Hematopoietic multipotent progenitor cell treated with erythropoietin and hydrocortisone succinate and interleukin-3 and kit ligand, for 8 days (in vitro differentiated cells): ENCODE measurements around the gene MAGOH.
A peak's percentile ranks its signal among the peaks of the same experiment; 100 is the strongest.
"Not testable (repeated sequence)": the region's sequence is repeated elsewhere in the genome, so short reads cannot be mapped to it uniquely, and the experiment has no call there.

Source experiments
- DNase-seq: peaks from one replicate; pipeline ENCODE4 v3.0.0-alpha.2; 2015

MAGOH gene

DNA sequence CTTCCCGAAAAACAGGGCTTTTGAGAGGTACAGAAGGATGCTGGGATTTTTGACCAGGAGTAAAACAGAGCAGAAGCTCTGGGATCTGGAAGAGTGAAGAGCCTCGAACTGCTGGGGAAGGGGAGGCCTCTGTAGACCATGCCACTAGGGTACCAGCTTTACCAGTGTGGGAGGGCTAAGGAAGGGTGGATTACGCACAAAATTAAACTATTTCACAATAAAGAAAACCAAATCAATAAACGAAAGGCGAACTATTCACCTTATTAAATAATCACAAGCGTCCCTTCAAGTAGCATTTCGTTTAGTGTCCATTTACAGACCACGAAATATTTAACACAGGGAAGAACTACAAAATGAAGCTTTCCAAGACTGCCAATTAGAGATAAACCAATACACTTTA, 18.6 kb downstream of the MAGOH start:
- no peak for DNase-seq

GRCh38 chr1:53218201-53218600, 20.1 kb downstream of the MAGOH start:
- DNase-seq, result no peak

DNA sequence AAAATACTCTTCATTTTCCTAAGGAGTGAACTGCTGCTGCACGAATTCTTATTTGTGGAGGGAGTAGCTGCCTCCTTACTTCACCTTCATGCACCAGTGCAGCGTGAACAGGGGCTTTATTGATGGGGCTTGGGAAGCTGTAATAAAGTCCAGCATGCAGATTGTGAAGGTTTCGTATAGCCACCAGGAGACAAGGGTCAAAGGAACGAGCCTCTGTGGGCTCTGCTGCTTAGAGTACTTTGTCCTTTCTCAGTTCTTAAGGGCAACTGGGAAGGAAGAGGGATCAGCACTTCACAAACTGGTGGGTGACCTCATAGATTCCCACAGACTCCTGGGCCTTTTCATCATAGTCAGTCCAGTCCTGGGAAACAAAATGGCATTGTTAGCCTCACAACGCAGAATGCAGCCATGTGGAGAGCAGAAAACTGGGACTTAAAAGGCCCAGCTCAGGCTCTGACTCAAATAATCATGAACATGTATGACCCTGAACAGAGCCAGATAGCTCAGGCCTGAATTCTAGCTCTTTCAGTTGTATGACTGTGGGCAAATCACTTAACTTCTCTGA, 23.9 kb downstream of the MAGOH start:
- DNase-seq, result no peak

GRCh38 chr1:53210954-53211353, 27.4 kb downstream of the MAGOH start:
- no peak for DNase-seq

GRCh38 chr1:53210352-53210751, 28.0 kb downstream of the MAGOH start:
- no peak for DNase-seq

GRCh38 chr1:53207726-53208125, 30.6 kb downstream of the MAGOH start:
- DNase-seq, result no peak

- no peak for DNase-seq
Observed at GRCh38 chr1:53206735-53207379, 31.5 kb downstream of the MAGOH start.

DNA sequence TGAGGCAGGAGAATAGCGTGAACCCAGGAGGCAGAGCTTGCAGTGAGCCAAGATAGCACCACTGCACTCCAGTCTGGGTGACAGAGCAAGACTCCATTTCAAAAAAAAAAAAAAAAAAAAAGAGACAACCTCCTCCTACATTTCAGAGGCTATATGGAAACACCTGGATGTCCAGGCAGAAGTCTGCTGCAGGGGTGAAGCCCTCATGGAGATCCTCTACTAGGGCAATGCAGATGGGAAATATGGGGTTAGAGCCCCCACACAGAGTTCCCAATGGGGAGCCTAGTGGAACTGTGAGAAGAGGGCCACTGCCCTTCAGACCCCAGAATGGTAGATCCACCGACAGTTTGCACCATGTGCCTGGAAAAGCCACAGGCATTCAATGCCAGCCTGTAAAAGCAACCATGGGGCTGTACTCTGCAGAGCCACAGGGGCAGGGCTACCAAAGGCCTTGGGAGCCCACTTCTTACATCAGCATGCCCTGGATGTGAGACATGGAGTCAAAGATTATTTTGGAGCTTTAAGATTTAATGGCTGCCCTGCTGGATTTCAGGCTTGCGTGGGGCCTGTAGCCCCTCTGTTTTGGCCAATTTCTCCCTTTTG, 32.1 kb downstream of the MAGOH start:
- not testable (repeated sequence) for DNase-seq

GRCh38 chr1:53205496-53205895, 32.8 kb downstream of the MAGOH start:
- DNase-seq, result not testable (repeated sequence)

GRCh38 chr1:53203466-53203865, 34.9 kb downstream of the MAGOH start:
- no peak for DNase-seq

GRCh38 chr1:53198241-53198651, 40.1 kb downstream of the MAGOH start:
- DNase-seq, result peak; percentile 20

DNA sequence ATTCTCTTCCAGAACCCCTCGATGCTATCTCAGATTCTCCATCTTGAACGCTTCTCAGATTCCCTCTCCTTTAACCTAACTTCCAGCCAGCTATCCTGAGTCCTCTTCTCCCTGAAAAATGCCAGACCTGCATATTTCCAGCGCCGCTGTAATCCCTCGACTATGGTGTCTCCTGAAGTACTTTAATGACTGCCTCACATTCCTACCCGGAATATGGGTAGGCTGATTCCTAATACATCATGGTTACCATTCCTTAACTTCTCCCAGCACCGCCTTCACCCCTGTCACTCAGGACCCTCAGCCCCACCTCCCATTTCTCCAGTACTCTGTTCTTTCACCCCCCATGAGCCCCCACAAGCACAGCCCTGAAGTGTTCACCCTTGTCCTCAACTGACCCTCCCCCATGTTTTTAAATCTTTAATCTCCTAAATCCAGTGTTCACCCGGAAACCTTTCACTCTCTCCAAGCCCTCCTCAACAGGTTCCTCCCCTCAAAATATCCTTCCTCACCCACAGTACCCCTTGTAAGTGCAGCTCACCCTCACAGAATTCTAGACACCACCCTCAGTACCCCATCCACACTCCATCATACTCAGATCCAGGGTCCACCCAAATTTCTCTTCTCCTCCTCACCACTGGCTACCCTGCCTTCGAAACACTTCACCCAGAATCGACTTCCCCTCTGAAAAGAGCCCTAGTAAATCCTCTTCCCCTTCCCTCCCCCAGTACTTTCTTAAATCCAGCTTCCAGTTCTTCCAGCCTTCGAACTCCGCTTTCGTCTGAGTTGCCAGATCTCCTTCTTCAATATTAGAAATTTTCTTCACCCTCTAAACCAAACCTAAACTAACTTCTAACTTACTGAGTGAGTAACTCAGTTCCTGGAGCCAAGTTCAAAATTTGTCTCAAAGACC, 40.8 kb downstream of the MAGOH start:
- DNase-seq, result no peak

DNA sequence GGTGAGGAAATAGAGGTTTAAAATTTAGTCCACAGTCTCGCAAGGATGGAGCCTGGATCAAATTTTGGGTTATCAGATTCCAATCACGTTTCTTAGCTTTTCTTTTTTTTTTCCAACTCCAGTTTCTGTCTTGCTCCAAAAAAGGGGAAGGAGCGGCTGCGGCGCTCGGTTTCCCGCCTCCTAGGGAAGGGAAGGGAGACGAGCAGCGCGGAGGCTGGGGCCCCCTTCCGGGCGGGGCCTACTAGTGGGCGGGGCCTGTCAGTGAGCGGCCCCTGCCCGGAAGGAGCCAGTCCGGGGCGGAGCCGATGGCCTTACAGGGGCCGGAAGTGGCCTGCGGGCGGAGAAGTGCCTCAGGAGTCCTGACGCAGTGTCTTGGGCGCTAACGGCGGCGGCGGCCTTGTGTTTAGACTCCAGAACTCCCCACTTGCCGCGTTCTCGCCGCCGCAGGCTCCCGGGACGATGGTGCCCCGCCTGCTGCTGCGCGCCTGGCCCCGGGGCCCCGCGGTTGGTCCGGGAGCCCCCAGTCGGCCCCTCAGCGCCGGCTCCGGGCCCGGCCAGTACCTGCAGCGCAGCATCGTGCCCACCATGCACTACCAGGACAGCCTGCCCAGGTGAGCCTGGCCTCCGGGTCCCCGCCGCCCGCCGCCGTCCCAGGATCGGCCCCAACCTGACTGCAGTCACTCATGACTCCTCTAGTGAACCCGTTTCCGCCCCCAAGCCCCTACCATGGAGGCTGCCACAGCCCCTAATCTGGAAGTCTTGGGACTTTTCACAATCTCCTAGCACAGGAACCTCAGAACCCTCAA, 41.6 kb downstream of the MAGOH start, which contains the start of gene CPT2:
Gene CPT2 (plus strand): TSS at position 340 of the 806 bp plus-strand sequence. CDS start 120 bp downstream, at position 460.
- DNase-seq, result peak; percentile 94

- DNase-seq, result no peak
Observed at GRCh38 chr1:53196017-53196484, 42.3 kb downstream of the MAGOH start.

DNA sequence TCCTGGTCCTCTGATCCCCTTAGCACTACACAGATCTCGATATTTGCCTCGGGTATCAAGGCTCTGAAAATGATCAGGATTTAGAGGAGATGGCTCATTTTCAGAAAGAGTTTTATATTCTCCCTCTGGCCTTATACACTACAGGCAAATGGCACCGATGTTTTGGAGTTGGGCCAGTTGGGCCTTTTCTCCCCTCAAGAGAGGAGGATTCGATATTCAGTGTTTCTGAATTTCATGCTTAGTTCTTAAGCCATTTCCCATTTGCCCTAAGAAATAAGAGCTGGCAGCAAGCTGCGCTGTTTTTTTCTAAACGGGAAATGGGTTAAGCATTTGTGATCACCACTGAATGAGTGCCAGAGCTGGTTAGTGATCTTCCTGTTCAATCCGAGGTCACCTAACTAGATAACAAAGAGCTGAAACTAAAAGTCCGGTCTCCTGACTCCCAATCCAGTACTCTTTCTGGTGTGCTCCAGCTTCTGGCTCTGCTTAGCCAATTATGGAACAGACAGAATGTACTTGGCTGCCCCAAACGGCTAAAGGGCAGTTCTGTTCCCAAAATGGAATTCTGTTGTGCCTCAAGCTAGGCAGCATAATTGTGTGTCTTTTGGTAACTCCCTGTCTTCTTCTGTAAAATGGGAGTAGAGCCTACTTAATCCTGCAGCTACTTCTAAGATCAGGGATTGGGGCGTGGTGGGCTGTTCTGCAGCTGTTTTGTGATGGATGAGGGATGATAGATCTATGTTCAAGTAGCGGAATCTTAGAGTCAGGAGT, 42.9 kb downstream of the MAGOH start:
- no peak for DNase-seq

DNA sequence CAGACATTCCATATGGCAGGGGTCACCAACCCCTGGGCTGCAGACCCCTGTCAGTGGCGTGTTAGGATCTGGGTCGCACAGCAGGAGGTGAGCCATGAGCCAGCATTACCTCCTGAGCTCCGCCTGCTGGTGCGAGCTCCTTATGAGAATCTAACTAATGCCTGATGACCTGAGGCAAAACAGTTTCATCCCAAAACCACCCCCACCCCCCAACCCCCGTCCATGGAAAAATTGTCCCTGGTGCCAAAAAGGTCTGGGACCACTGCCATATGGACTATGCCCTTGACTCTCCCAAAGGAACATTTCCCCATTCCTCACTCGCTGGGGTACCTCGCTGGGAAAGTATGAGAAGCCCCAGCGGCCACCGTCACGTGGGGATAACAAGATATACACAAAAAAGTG, 48.1 kb downstream of the MAGOH start:
- no peak for DNase-seq

GRCh38 chr1:53189061-53189460, 49.3 kb downstream of the MAGOH start:
- DNase-seq, result peak; percentile 49

GRCh38 chr1:53188099-53188498, 50.2 kb downstream of the MAGOH start:
- no peak for DNase-seq

DNA sequence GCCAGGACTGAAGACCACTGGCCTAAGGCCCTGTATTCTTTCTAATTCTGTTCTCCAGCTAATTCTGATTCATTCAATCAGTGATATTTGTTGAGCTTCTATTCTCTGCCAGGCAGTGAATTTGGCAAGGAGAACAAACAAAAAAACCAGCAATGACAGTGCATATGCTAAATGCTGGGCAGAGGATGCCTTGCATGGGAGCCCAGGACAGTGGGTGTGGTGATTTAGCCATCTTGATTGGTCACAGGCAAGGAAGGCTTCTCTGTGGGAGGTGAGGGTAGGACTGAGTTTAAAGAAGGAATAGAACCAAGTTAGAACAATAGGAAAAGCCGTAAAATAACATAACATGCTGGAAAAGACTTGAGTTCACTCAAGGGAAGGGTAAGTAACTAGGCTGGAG, 50.9 kb downstream of the MAGOH start:
- no peak for DNase-seq

DNA sequence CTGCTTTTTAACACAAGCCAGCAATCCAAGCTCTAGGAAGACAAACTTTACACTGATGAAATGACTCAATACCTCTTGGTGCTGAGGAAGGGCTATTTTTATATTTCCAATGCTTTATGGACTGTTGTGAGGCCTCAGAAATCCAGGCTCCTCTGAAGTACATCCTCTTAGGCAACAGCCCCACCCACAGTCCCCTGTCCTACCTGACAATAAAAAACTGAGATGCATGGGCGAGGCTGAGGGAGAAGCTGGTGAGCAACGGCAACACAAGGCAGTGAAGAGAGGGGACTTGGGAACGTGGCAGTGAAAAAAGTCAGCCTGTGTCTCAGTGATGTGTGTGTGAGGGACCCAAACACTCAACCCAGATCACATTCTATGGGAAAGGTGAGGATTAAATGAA, 51.8 kb downstream of the MAGOH start:
- no peak for DNase-seq

- not testable (repeated sequence) for DNase-seq
Observed at GRCh38 chr1:53185955-53186297, 52.4 kb downstream of the MAGOH start.
